ENCODE measurements around the gene HIC1.

HIC1 gene

DNA sequence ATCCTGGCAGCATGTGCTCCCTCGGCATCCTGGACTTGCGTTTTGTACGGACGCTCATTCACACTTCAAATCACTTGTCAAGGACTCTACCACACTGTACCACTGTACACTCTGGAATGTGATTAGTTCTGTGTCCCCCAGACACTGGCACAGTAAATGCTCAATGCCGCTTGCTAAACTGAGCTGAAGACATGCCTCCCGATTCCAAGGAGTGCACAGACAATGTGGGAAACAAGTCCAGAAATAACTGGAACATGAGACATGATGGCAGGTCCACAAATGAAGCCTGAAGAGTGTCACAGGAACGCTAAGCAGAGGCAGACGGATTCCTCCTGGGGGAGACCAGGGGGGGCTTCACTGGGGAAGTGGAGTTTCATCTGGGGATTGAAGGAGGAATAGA is 22.1 kb downstream of the HIC1 start:
- no peak for DNase-seq
- H3K18ac ChIP-seq (ENCODE audit: low read length), result no peak overlapping the region
- H2BK120ac ChIP-seq (ENCODE audit: low read depth, low read length), result no peak overlapping the region
- WGBS (ENCODE audit: extremely low coverage, insufficient coverage, low lambda C conversion rate), result no CpG with 5 or more reads among the region's 8 CpGs
- no peak overlapping the region for H2BK5ac ChIP-seq (ENCODE audit: low read length)
- H3K4me3 ChIP-seq (ENCODE audit: low read length), result no peak overlapping the region
- peaks cover 3% of the 10 kb centered on the region for H3K4me1 ChIP-seq (ENCODE audit: control insufficient read depth, low read depth, low read length)
- H3K79me1 ChIP-seq (ENCODE audit: low read length), result no peaks in the 10 kb centered on the region
- H3K36me3 ChIP-seq (ENCODE audit: control insufficient read depth, insufficient read depth, low read length), result no peaks in the 10 kb centered on the region
- H3K56ac ChIP-seq (ENCODE audit: low read length), result no peak overlapping the region
- H3K4me2 ChIP-seq (ENCODE audit: low read length), result no peak overlapping the region
- H3K27me3 ChIP-seq (ENCODE audit: insufficient read depth, low read length, poor library complexity), result no peaks in the 10 kb centered on the region
- H3K4ac ChIP-seq (ENCODE audit: low read depth, low read length), result no peak overlapping the region
- no peaks in the 10 kb centered on the region for H3K79me2 ChIP-seq (ENCODE audit: control insufficient read depth, insufficient read depth, low read length)
- H4K8ac ChIP-seq (ENCODE audit: low read depth, low read length), result no peak overlapping the region
- no peak overlapping the region for H2AK5ac ChIP-seq (ENCODE audit: low read length)
- no peak overlapping the region for H3K9ac ChIP-seq (ENCODE audit: low read length)
- H3K23ac ChIP-seq (ENCODE audit: low read length), result peak overlapping the region; percentile 51
- no peak overlapping the region for H3K27ac ChIP-seq (ENCODE audit: low read depth, low read length)
- H2BK15ac ChIP-seq (replicated peaks; ENCODE audit: low read depth), result no peak overlapping the region
- H4K5ac ChIP-seq (ENCODE audit: low read length), result no peak overlapping the region

DNA sequence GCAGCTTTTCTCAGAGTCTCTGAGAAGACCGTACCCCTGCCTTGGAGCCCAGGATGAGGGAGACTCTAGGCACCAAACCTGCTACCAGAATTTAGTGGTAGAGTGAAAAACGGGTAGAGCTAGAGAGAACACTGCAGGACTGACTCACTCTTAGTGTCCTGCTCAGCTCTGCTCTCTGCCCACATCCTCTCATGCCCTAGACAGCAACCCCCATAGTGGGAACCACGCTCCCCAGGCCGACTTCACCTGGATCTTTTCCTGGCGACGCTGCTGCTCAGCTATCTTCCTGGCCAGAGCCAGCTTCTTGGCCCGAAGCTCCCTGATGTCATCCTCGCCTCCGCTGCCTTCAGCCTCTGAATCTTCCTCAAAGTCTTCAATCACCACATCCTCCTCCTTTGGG is 26.7 kb downstream of the HIC1 start:
- no peaks in the 10 kb centered on the region for H3K79me2 ChIP-seq (ENCODE audit: control insufficient read depth, insufficient read depth, low read length)
- H3K18ac ChIP-seq (ENCODE audit: low read length), result no peak overlapping the region
- no peak overlapping the region for H3K9ac ChIP-seq (ENCODE audit: low read length)
- no peak overlapping the region for H2BK15ac ChIP-seq (replicated peaks; ENCODE audit: low read depth)
- H2BK5ac ChIP-seq (ENCODE audit: low read length), result no peak overlapping the region
- no peaks in the 10 kb centered on the region for H3K79me1 ChIP-seq (ENCODE audit: low read length)
- H3K23ac ChIP-seq (ENCODE audit: low read length), result no peak overlapping the region
- H3K27me3 ChIP-seq (ENCODE audit: insufficient read depth, low read length, poor library complexity), result no peaks in the 10 kb centered on the region
- H2BK120ac ChIP-seq (ENCODE audit: low read depth, low read length), result no peak overlapping the region
- peaks cover 6% of the 10 kb centered on the region for H3K4me1 ChIP-seq (ENCODE audit: control insufficient read depth, low read depth, low read length)
- WGBS (ENCODE audit: extremely low coverage, insufficient coverage, low lambda C conversion rate), result no CpG with 5 or more reads among the region's 9 CpGs
- no peak overlapping the region for H3K4me3 ChIP-seq (ENCODE audit: low read length)
- H3K4ac ChIP-seq (ENCODE audit: low read depth, low read length), result no peak overlapping the region
- no peak overlapping the region for H4K5ac ChIP-seq (ENCODE audit: low read length)
- no peak for DNase-seq
- no peak overlapping the region for H2AK5ac ChIP-seq (ENCODE audit: low read length)
- no peak overlapping the region for H3K56ac ChIP-seq (ENCODE audit: low read length)
- H3K36me3 ChIP-seq (ENCODE audit: control insufficient read depth, insufficient read depth, low read length), result no peaks in the 10 kb centered on the region
- H4K8ac ChIP-seq (ENCODE audit: low read depth, low read length), result no peak overlapping the region
- no peak overlapping the region for H3K4me2 ChIP-seq (ENCODE audit: low read length)
- H3K27ac ChIP-seq (ENCODE audit: low read depth, low read length), result no peak overlapping the region

GRCh38 chr17:2082003-2082781 is 27.3 kb downstream of the HIC1 start:
- Histone ChIP-seq H3K9ac (ENCODE audit: low read length) (no peak overlapping the region), H2AK5ac (ENCODE audit: low read length) (no peak overlapping the region), H3K23ac (ENCODE audit: low read length) (no peak overlapping the region), H4K5ac (ENCODE audit: low read length) (no peak overlapping the region), H2BK5ac (ENCODE audit: low read length) (no peak overlapping the region), H3K56ac (ENCODE audit: low read length) (no peak overlapping the region), H3K36me3 (ENCODE audit: control insufficient read depth, insufficient read depth, low read length) (no peaks in the 10 kb centered on the region), H2BK15ac (replicated peaks; ENCODE audit: low read depth) (no peak overlapping the region), H3K79me1 (ENCODE audit: low read length) (no peaks in the 10 kb centered on the region), H3K4me3 (ENCODE audit: low read length) (no peak overlapping the region), H3K4me1 (ENCODE audit: control insufficient read depth, low read depth, low read length) (peaks cover 6% of the 10 kb centered on the region), H3K27me3 (ENCODE audit: insufficient read depth, low read length, poor library complexity) (no peaks in the 10 kb centered on the region), H3K79me2 (ENCODE audit: control insufficient read depth, insufficient read depth, low read length) (no peaks in the 10 kb centered on the region), H3K18ac (ENCODE audit: low read length) (no peak overlapping the region), H3K27ac (ENCODE audit: low read depth, low read length) (no peak overlapping the region), H3K4ac (ENCODE audit: low read depth, low read length) (no peak overlapping the region), H4K8ac (ENCODE audit: low read depth, low read length) (no peak overlapping the region), H2BK120ac (ENCODE audit: low read depth, low read length) (no peak overlapping the region), H3K4me2 (ENCODE audit: low read length) (no peak overlapping the region)
- DNase-seq, result peak; percentile 68
- no CpG with 5 or more reads among the region's 9 CpGs for WGBS (ENCODE audit: extremely low coverage, insufficient coverage, low lambda C conversion rate)

DNA sequence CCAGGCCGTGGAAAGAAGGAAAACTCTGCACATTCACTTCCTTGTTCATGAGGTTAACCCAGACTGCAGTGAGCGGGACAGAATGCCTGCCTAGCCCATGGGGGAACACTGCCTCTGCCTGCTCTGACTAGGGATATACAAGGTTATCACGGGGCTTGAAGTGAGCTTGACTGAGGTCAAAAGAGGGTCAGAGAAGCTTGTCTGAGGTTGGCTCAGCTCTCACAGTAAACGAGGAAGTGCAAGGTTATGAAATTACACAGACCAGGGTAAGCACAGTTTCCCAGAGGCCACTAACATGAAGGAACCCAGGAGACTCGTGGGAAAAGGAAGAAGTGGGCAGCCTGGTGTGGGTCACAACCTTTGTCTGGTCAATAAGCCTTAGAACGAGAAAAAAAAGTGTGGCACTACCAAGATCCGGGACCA is 28.7 kb downstream of the HIC1 start:
- Histone ChIP-seq H3K9ac (ENCODE audit: low read length) (no peak overlapping the region), H4K8ac (ENCODE audit: low read depth, low read length) (no peak overlapping the region), H3K18ac (ENCODE audit: low read length) (no peak overlapping the region), H3K4me2 (ENCODE audit: low read length) (no peak overlapping the region), H2BK120ac (ENCODE audit: low read depth, low read length) (no peak overlapping the region), H3K27ac (ENCODE audit: low read depth, low read length) (no peak overlapping the region), H3K4me1 (ENCODE audit: control insufficient read depth, low read depth, low read length) (peaks cover 6% of the 10 kb centered on the region), H3K56ac (ENCODE audit: low read length) (no peak overlapping the region), H3K36me3 (ENCODE audit: control insufficient read depth, insufficient read depth, low read length) (no peaks in the 10 kb centered on the region), H4K5ac (ENCODE audit: low read length) (no peak overlapping the region), H3K79me2 (ENCODE audit: control insufficient read depth, insufficient read depth, low read length) (no peaks in the 10 kb centered on the region), H2BK5ac (ENCODE audit: low read length) (no peak overlapping the region), H3K4me3 (ENCODE audit: low read length) (no peak overlapping the region), H3K79me1 (ENCODE audit: low read length) (no peaks in the 10 kb centered on the region), H2AK5ac (ENCODE audit: low read length) (no peak overlapping the region), H3K4ac (ENCODE audit: low read depth, low read length) (no peak overlapping the region), H3K23ac (ENCODE audit: low read length) (no peak overlapping the region), H2BK15ac (replicated peaks; ENCODE audit: low read depth) (no peak overlapping the region), H3K27me3 (ENCODE audit: insufficient read depth, low read length, poor library complexity) (no peaks in the 10 kb centered on the region)
- no CpG with 5 or more reads among the region's 7 CpGs for WGBS (ENCODE audit: extremely low coverage, insufficient coverage, low lambda C conversion rate)
- no peak for DNase-seq

GRCh38 chr17:2084036-2084765 is 29.3 kb downstream of the HIC1 start:
- no peak overlapping the region for H3K23ac ChIP-seq (ENCODE audit: low read length)
- H3K4me3 ChIP-seq (ENCODE audit: low read length), result no peak overlapping the region
- H3K79me1 ChIP-seq (ENCODE audit: low read length), result no peaks in the 10 kb centered on the region
- H3K27me3 ChIP-seq (ENCODE audit: insufficient read depth, low read length, poor library complexity), result no peaks in the 10 kb centered on the region
- H3K27ac ChIP-seq (ENCODE audit: low read depth, low read length), result no peak overlapping the region
- H3K36me3 ChIP-seq (ENCODE audit: control insufficient read depth, insufficient read depth, low read length), result no peaks in the 10 kb centered on the region
- H3K18ac ChIP-seq (ENCODE audit: low read length), result no peak overlapping the region
- no peak overlapping the region for H4K8ac ChIP-seq (ENCODE audit: low read depth, low read length)
- no peak overlapping the region for H2BK120ac ChIP-seq (ENCODE audit: low read depth, low read length)
- no peaks in the 10 kb centered on the region for H3K79me2 ChIP-seq (ENCODE audit: control insufficient read depth, insufficient read depth, low read length)
- no peak overlapping the region for H3K9ac ChIP-seq (ENCODE audit: low read length)
- H3K56ac ChIP-seq (ENCODE audit: low read length), result no peak overlapping the region
- no peak overlapping the region for H3K4me2 ChIP-seq (ENCODE audit: low read length)
- no peak overlapping the region for H2BK15ac ChIP-seq (replicated peaks; ENCODE audit: low read depth)
- no peak overlapping the region for H2AK5ac ChIP-seq (ENCODE audit: low read length)
- DNase-seq, result no peak
- H4K5ac ChIP-seq (ENCODE audit: low read length), result no peak overlapping the region
- H2BK5ac ChIP-seq (ENCODE audit: low read length), result no peak overlapping the region
- H3K4me1 ChIP-seq (ENCODE audit: control insufficient read depth, low read depth, low read length), result peaks cover 6% of the 10 kb centered on the region
- no peak overlapping the region for H3K4ac ChIP-seq (ENCODE audit: low read depth, low read length)
- no CpG with 5 or more reads among the region's 8 CpGs for WGBS (ENCODE audit: extremely low coverage, insufficient coverage, low lambda C conversion rate)

All from mesendoderm (in vitro differentiated cells).